ENCODE data around the gene MICALL2. TPM values are rescaled to one million over a fixed set of nuclear protein-coding genes. Genes with fewer than 3 reads are reported as not detected.

MICALL2 gene
- total RNA-seq, 4 donors from 2014 or later = 67.6 to 181 (median 97.0) TPM

DNA sequence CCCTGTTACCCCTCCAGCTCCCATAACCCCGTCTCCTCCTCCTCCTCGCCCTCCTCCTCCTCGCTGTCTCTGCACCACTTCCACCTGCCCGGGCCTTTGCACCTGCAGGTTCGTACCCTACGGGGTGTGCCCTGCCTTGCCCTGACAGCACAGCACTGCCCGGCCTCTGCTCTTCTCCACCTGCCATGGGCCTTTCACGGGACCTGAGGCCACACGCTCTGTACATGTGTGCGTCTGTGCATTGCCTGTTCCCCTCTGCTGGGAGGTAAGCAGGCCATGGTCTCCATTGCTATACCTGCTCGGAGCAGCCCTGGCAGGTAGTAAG, 40.0 kb downstream of the MICALL2 start:
- in situ Hi-C loops (cut with MboI; ENCODE audit: low pct_ligation_motif_present in 1 of 4, low pct_unique_long_range_greater_than_20kb in 1 of 4, low sequenced_read_pairs in 3 of 4) = no loop called here
- intact Hi-C loops (cut with DNase I; ENCODE audit: low total_unique reads) = loop anchor here (10.0 kb wide), 1 partner anchor 184 kb away; the partner anchor contains the start of gene UNCX
- Histone ChIP-seq H3K27ac (no peak overlapping the region), H3K36me3 (no peaks in the 10 kb centered on the region), H3K27me3 (peaks cover 41% of the 10 kb centered on the region), H3K4me3 (no peak overlapping the region), H3K4me1 (no peaks in the 10 kb centered on the region), H3K9me3 (no peaks in the 10 kb centered on the region)
- WGBS, 2 donors (ENCODE audit: low coverage in 1 of 2) = 25 to 61% methylated on average over 2 to 11 of the region's 11 CpGs
- TF ChIP-seq POLR2AphosphoS5 (IDR thresholded peaks at IDR 0.05) = no peak
- no peak for DNase-seq

DNA sequence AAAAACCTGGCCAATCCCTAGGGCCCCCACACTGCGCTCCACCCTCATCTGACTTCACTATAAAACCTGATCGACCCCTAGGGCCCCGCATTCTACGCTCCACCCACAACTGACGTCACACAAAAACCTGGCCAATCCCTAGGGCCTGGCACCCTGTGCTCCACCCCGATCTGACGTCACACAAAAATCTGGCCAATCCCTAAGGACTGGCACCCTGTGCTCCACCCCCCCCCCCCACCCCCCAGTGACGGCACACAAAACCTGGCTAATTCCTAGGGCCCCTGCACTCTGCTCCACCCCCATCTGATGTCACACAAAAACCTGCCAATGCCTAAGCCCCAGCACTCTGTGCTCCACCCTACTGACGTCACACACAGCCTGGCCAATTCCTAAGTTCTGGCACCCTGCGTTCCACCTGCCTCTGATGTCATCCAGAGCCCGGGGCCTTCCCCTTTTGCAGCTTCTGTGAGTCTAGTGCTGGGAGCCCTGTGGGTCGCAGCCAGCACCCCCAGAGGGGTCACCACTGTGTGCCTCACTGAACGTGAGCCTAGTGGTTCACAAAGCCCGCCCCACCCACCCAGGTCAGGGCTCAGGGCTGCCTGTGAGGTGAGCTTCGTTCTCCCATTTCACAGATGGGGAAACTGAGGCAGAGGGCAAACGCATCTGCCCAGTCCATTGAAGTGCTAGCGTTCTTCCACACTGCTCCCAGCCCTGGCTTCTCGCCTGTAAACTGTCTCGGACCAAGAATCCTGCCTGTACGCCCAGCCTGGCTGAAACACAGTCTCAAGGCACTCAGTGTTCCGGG, 40.6 kb downstream of the MICALL2 start:
- peaks cover 35% of the 10 kb centered on the region for H3K27me3 ChIP-seq
- H3K4me1 ChIP-seq = no peaks in the 10 kb centered on the region
- intact Hi-C loops (cut with DNase I; ENCODE audit: low total_unique reads) = loop anchor here (10.0 kb wide), 1 partner anchor 184 kb away; the partner anchor contains the start of gene UNCX
- no peaks in the 10 kb centered on the region for H3K9me3 ChIP-seq
- DNase-seq = no peak
- in situ Hi-C loops (cut with MboI; ENCODE audit: low pct_ligation_motif_present in 1 of 4, low pct_unique_long_range_greater_than_20kb in 1 of 4, low sequenced_read_pairs in 3 of 4) = no loop called here
- TF ChIP-seq EP300 (IDR thresholded peaks at IDR 0.05; ENCODE audit: low read depth) = no peak
- TF ChIP-seq POLR2A (IDR thresholded peaks at IDR 0.05) = no peak
- TF ChIP-seq, protein P1, sequence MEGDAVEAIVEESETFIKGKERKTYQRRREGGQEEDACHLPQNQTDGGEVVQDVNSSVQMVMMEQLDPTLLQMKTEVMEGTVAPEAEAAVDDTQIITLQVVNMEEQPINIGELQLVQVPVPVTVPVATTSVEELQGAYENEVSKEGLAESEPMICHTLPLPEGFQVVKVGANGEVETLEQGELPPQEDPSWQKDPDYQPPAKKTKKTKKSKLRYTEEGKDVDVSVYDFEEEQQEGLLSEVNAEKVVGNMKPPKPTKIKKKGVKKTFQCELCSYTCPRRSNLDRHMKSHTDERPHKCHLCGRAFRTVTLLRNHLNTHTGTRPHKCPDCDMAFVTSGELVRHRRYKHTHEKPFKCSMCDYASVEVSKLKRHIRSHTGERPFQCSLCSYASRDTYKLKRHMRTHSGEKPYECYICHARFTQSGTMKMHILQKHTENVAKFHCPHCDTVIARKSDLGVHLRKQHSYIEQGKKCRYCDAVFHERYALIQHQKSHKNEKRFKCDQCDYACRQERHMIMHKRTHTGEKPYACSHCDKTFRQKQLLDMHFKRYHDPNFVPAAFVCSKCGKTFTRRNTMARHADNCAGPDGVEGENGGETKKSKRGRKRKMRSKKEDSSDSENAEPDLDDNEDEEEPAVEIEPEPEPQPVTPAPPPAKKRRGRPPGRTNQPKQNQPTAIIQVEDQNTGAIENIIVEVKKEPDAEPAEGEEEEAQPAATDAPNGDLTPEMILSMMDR (IDR thresholded peaks at IDR 0.05) = no peak
- no peak for TF ChIP-seq POLR2AphosphoS5 (IDR thresholded peaks at IDR 0.05)
- no peak overlapping the region for H3K4me3 ChIP-seq
- 0 to 58% methylated on average over 2 to 21 of the region's 21 CpGs for WGBS, 2 donors (ENCODE audit: low coverage in 1 of 2)
- H3K27ac ChIP-seq = no peak overlapping the region
- H3K36me3 ChIP-seq = no peaks in the 10 kb centered on the region

DNA sequence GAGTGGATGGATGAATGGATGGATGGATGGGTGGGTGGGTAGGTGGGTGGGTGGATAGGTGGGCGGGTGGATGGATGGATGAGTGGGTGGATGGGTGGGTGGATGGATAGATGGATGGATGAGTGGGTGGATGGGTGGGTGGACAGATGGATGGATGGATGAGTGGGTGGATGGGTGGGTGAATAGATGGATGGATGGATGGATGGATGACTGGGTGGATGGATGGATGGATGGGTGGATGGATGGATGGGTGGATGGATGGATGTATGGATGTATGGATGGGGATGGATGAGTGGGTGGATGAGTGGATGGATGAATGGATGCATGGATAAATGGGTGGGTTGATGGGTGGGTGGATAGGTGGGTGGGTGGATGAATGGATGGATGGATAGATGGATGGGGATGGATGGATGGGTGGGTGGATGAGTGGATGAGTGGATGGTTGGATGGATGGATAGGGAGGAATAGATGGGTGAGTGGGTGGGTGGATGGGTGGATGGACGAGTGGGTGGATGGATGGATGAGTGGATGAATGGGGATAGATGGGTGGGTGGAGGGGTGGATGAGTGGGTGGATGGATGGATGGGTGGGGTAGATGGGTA, 43.8 kb downstream of the MICALL2 start:
- in situ Hi-C loops (cut with MboI; ENCODE audit: low pct_ligation_motif_present in 1 of 4, low pct_unique_long_range_greater_than_20kb in 1 of 4, low sequenced_read_pairs in 3 of 4) = no loop called here
- no peak for DNase-seq
- TF ChIP-seq POLR2A (IDR thresholded peaks at IDR 0.05) (no peak), POLR2AphosphoS5 (IDR thresholded peaks at IDR 0.05) (no peak), EP300 (IDR thresholded peaks at IDR 0.05; ENCODE audit: low read depth) (no peak)
- TF ChIP-seq, protein P1 (IDR thresholded peaks at IDR 0.05) = no peak
- H3K27ac ChIP-seq = no peak overlapping the region
- no peaks in the 10 kb centered on the region for H3K9me3 ChIP-seq
- 50 to 66% methylated on average over 1 to 2 of the region's 2 CpGs for WGBS, 2 donors (ENCODE audit: low coverage in 1 of 2)
- peaks cover 24% of the 10 kb centered on the region for H3K27me3 ChIP-seq
- H3K4me1 ChIP-seq = peaks cover 0 to 8% (median 7%) of the 10 kb centered on the region in 4 donors
- H3K36me3 ChIP-seq = no peaks in the 10 kb centered on the region
- no peak overlapping the region for H3K4me3 ChIP-seq
- intact Hi-C loops (cut with DNase I; ENCODE audit: low total_unique reads) = loop anchor here (10.0 kb wide), 1 partner anchor 181 kb away; the partner anchor contains the start of gene UNCX

DNA sequence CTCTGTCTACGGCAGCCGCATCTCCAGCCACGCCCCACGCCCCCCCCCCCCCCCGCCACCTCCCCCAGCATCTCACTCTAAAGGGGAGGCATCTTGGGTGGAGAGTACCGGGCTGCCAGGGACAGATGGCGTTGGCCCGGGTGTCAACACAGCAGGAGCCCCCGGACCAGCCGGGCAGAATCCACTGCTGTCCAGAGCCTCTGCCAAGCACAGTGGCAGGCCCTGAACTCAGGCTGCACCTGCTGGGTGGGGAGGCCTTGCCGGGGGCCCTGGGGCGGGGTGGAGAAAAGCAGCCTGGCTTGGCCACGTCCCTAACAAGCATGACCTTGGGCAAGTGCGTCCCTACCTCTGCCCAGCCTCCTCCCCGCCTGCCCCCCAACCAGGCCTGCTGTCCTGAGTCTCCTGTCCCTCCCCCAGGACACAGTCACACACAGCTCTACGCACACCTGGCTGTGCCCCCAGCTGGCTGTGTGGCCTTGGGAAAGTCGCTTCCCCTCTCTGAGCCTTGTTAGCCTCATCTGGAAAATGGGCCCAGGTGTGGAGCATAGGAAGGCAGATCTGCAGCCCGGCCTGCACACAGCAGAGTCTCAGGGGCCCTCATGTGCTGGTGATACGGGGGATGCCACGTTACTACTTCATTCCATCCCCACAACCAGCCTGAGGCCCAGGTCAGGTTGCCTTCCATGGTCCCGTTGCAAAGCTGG, 45.2 kb downstream of the MICALL2 start:
- H3K4me3 ChIP-seq = no peak overlapping the region
- no peaks in the 10 kb centered on the region for H3K9me3 ChIP-seq
- TF ChIP-seq, protein P1 (IDR thresholded peaks at IDR 0.05) = no peak
- TF ChIP-seq POLR2A (IDR thresholded peaks at IDR 0.05) (no peak), EP300 (IDR thresholded peaks at IDR 0.05; ENCODE audit: low read depth) (no peak), POLR2AphosphoS5 (IDR thresholded peaks at IDR 0.05) (no peak)
- no peak for DNase-seq
- no peak overlapping the region for H3K27ac ChIP-seq
- H3K36me3 ChIP-seq = no peaks in the 10 kb centered on the region
- 53% methylated on average over 17 of the region's 21 CpGs; no CpG with 5 or more reads in 1 of the 2 donors for WGBS, 2 donors (ENCODE audit: low coverage in 1 of 2)
- in situ Hi-C loops (cut with MboI; ENCODE audit: low pct_ligation_motif_present in 1 of 4, low pct_unique_long_range_greater_than_20kb in 1 of 4, low sequenced_read_pairs in 3 of 4) (no loop called here), intact Hi-C loops (cut with DNase I; ENCODE audit: low total_unique reads) (loop anchor here (10.0 kb wide), 1 partner anchor 179 kb away; the partner anchor contains the start of gene UNCX)
- peaks cover 38% of the 10 kb centered on the region for H3K27me3 ChIP-seq
- peaks cover 0 to 8% (median 7%) of the 10 kb centered on the region in 4 donors for H3K4me1 ChIP-seq
